Hindlimb muscle (tissue), 1 donor: ENCODE data around the gene VOPP1. TPM values are rescaled to one million over a fixed set of nuclear protein-coding genes. Genes with fewer than 3 reads are reported as not detected.
A peak's percentile ranks its signal among the peaks of the same experiment; 100 is the strongest.

ENCODE experiments used
- DNase-seq: peaks from one replicate; pipeline ENCODE4 v3.0.0-alpha.2; 2013
- polyA plus RNA-seq: library from polyadenylated mRNA; unstranded; fragments of 120-200 nt; gene quantifications from one replicate; pipeline ENCODE4 v1.2.1, GENCODE V29; 2013; ENCODE audit not compliant: insufficient read length

The VOPP1 gene
- polyA plus RNA-seq, 1 donor, result 25.8 TPM

- DNase-seq, result no peak
Observed at GRCh38 chr7:55576753-55577152, 4.5 kb upstream of the VOPP1 start.

DNA sequence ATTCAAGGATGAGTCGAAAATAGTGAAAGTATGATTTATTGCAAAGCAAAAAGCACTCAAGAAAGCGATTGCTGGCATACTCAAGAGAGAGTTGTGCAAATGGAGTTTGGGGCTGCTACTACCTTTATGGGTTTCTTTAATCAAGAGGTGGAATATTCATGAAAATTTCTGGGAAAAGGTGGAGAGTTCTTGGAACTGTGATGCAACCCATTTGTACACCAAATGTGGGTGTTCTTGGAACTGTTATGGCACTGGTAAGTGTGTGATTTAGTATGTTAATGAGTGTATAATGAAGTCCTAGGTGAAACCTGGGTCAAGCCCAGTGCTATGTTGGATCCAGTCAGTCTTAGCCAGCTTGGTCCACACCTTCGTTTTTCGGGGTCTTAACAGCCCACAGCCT is 3.4 kb upstream of the VOPP1 start:
- no peak for DNase-seq

DNA sequence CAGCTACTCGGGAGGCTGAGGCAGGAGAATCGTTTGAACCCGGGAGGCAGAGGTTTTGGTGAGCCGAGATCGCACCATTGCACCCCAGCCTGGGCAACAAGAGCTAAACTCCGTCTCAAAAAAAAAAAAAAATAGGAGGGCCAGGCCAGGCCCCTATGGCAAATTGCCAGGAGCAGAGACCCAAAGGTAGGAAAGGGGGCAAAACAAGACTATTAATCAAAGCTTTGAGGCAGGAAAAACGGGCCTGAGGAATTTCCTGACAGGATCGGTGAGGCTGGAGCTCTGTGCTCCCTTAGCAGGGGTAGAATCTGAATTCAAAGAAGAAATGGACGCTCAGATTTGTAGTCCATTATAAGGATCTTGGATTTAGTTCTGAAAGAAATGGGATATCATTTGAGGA is 2.8 kb upstream of the VOPP1 start:
- no peak for DNase-seq

DNA sequence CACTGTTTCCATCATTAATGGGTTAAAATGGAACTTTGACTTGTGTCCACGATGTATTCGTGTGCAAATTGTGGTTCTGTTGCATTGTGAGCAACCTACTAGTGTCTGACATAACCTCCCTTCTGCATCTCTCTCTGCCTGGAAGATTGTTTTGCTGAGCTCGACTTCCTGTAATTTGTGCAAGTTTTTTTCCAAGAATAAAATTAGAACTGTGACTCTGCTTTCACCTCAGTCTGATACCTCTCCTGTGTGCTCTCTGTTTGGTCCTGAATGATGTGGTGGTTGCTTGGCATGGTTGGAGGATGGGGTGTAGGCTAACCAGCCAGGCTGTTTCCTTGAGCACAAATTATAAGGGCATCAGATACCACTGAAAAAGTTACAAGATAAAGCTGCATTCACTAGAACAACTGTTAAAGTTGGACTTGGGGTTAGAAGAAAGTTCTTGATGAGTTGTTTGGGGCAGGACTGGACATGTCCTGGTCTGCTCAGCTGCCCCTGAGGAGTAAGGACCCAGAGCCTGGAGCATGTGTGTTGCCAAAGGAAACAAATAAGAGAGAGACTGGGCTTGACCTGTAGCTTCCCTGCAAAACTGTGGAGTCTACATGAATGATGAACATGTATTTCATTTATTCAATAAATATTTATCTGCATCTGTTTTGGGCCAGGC is 1.9 kb upstream of the VOPP1 start:
- no peak for DNase-seq

DNA sequence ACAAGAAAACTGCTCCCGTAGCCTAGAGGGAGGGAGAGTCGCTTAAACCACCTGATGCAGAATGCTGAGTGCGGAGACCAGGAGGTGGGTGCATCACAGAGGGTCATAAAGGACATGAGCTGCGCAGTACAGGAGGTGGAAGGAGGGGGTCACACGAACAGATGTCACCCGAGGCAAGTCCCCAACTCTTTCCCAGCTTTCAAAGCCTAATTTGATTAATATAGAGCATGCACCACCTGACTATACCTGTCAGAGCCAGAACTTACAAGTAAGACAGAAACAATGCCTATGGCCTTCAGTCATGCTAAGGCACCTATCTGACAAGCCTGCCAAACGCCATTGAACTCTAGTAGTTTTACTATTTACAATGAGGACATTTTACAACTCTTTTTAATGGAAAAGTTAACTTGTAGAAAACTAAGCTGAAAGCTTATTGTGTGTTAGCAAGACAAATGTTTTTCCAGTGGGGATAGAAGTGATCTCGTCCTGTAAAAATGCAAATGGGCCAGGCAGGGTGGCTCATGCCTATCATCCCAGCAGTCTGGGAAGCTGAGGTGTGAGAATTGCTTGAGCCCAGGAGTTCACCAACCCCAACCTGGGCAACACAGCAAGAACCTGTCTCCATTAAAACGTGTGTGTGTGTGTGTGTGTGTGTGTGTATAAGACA is 1.1 kb upstream of the VOPP1 start:
- DNase-seq, result no peak

GRCh38 chr7:55571511-55572377 is 558 bp downstream of the VOPP1 start:
- DNase-seq, result peak; percentile 43

DNA sequence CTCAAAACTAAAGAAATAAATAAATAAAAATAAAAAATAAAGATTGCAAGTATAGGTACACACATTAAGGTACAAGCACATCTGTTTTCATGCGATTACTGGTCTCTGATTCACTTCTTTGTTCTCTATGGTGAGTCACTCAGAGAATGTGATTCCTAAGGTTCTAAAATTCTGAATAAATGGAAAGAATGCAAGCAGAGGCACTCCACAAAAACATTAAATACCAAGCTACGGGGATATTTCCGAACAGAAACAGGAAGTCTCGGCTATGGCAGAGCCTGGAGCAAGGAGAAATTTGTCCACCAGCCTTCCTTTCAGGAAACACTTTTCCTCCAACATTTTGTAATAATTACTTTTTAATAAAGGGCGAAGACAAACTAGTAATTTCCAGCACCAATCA is 1.4 kb downstream of the VOPP1 start:
- DNase-seq, result no peak

DNA sequence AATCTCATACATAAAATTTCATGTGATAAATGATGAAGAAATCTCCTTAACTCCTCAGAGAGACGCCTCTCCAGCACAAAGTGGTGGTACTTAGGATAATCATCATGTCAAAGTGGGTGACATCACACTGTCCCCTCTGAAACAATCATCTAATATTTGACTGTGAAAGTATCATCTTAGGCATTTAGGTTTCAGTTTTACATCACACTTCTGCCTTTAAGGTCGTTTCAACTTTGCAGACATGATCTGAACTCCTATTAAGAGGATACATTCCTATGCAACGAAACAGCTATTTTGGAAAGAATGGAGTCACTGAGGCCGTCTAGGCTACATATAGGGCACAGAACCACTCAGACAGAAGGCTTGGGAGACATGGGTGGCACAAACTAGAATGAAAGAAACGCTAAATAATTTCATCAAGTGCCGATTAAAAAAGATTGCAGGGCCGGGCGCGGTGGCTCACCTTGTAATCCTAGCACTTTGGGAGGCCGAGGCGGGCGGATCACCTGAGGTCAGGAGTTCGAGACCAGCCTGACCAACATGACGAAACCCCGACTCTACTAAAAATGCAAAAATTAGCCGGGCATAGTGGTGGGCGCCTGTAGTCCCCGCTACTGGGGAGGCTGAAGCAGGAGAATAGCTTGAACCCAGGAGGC is 2.0 kb downstream of the VOPP1 start:
- no peak for DNase-seq

- DNase-seq, result no peak
Observed at GRCh38 chr7:55569797-55570196, 2.5 kb downstream of the VOPP1 start.

- no peak for DNase-seq
Observed at GRCh38 chr7:55569269-55569663, 3.0 kb downstream of the VOPP1 start.

DNA sequence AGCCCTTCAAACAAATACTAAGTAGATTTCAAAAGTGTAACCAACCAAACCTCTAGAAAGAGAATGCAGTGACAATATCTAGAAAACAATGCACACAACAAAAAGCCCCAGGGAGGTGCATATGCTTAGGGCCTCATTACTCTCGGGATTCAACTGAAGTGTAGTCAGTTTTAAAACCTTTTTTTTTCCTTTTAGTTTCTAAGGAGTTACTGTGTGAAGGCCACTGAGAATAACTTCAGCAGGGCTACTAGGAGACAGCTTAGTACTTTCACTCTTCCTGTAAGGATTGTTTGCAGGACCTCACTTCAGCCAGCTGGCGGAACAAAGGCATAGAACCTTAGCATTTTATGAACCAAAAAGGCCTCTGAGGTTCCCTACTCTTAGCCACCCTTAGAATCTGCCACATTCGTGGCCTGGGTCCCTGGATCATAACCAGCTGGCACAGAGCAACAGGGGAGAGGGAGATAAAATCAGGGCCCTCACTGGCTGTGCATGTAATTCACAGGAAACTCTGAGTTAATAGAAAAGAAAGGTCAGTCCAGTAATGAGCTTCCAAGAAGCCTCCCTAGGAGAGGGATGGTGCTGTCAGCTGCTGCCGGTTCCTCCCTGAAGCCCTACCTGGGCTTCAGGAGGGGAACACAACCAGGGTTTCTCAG is 3.6 kb downstream of the VOPP1 start:
- DNase-seq, result no peak

GRCh38 chr7:55567571-55567970 is 4.7 kb downstream of the VOPP1 start:
- DNase-seq, result no peak

DNA sequence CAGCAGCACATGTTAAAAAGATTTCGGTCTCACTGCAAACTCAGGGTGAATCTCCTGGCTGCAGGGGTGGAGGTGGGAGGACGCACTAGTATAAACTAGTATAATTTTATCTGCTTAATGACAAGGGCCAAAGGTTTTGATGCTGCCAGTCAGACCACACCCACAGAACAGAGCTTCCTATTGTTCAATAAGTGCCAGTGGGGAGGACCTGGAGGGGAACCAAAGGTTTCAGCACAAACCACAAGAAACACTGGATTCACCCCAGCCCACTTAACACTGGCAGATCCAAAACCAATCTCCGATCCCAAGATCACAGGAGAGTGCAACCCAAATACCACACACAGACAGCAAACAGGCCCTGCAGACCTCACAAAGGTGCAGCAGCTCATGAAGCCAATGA is 6.6 kb downstream of the VOPP1 start:
- DNase-seq, result no peak

DNA sequence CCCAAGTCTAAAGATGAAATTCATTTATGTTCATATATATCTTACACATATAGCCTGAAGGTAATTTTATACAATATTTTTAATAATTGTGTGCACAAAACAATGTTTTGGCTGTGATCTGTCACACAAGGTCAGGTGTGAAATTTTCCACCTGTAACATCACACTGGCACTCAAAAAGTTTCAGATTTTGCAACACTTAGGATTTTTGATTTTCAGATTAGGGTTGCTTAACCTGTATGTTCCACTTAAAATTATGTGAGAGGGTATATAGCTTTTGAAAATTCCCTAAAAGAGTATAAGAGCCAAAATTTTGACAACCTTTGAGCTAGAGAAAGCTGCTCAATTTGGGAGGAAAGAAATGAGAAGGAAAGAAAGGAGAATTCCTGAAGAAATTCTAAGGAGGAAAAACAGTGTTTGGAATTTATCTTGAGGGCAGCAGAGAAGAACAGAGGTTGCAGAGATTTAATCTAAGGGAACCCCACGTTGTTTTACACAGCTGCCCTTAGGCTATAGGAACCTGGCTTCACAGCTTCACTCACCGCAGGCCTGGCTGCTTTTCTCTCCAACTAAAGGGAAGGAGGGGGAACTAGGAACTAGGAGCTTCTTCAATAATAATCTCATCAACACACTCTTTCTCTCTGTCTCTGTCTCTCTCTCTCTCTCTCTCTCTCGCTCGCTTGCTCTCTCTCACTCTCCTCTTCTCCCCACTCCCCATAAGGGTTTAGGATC is 8.5 kb downstream of the VOPP1 start:
- DNase-seq, result no peak

- no peak for DNase-seq
Observed at GRCh38 chr7:55561690-55562089, 10.6 kb downstream of the VOPP1 start.

GRCh38 chr7:55558962-55559920 is 13.1 kb downstream of the VOPP1 start:
- DNase-seq, result no peak

GRCh38 chr7:55557666-55558188 is 14.6 kb downstream of the VOPP1 start:
- no peak for DNase-seq

DNA sequence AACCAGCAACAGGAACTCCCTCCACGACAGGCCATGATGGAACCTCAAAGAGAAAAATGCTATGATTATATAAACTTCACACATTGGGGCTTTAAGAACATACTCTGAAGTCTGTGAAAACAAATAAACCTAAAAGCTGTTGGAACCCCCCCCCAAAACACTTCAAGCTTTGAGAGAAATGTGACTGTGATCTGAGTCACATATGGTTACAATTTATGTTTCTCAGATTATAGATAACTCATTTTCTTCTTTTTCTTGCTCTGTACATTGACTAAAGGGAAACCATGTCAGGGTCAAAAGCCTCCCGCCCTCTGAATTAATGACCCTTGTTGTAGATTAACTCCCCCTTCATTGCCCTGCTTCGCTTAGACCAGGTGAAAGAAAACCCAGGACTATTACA is 15.8 kb downstream of the VOPP1 start:
- no peak for DNase-seq

DNA sequence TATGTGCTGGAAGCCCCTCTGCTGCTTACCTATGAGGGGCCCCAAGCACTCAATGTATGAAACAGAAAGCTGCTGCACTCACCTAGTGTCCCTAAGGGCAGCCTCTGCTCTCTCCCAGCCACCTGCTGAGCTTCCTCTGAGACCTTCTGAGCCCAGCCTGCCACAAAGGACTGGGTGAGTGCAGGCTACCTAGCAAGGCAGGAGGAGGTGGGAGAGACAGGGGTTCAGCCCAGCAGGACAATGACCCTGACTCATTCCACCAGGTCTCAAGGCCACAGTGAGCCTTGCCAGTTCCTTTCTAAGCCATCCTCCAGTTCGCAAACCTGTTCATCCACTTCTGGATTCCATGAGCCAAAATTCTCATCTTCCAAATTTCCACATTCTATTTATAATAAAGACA is 16.3 kb downstream of the VOPP1 start:
- no peak for DNase-seq

DNA sequence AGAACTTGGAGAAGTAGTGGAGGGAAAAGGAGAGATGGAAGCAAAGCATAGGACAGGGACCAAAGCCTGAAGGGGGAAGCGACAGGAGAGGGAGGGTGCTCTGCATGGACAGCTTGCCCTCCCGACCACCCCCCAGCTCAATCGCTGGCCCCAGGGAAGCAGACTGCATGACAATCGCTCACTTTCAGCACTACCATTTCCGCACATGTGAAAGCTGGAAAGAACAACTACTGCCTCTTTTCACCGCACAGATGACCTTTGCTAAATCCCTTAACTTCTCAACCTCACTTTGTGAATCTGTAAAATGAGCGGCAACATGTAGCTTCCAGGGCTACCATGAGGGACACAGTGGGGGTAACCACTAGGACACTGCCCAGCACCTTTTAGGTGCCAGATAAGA is 17.1 kb downstream of the VOPP1 start:
- no peak for DNase-seq
